ENCODE results near the gene EMC8. TPM values are rescaled to one million over a fixed set of nuclear protein-coding genes. Genes with fewer than 3 reads are reported as not detected.

Gene EMC8
- polyA plus RNA-seq, 1 donor (not counting 4 experiments of a cell fraction or from before 2014, with no cell fraction given), result 38.5 TPM

- no peak overlapping the region for H3K27ac ChIP-seq (ENCODE audit: control insufficient read depth, insufficient read depth, low read length)
- no peak overlapping the region for H3K4me3 ChIP-seq (ENCODE audit: control insufficient read depth in 2 of 3, extremely low read depth in 1 of 3, insufficient read depth in 2 of 3, low read depth in 1 of 3, low read length in 3 of 3)
- H3K9ac ChIP-seq (ENCODE audit: control insufficient read depth, extremely low read depth, insufficient read depth, low read length), result no peak overlapping the region
- H3K4me2 ChIP-seq (ENCODE audit: control insufficient read depth, extremely low read depth, insufficient read depth, low read depth, low read length), result no peak overlapping the region
- dilution Hi-C loops (cut with MboI; ENCODE audit: extremely low pct_ligation_motif_present, low sequenced_read_pairs), result no loop called here
- peaks cover 25 to 30% of the 10 kb centered on the region in 2 experiments for H3K36me3 ChIP-seq (ENCODE audit: control insufficient read depth in 2 of 2, extremely low read depth in 1 of 2, insufficient read depth in 2 of 2, low read length in 2 of 2)
- H3K27me3 ChIP-seq (ENCODE audit: control insufficient read depth, extremely low read depth, insufficient read depth, low read length), result no peaks in the 10 kb centered on the region
- TF ChIP-seq EZH2 (IDR thresholded peaks at IDR 0.05; ENCODE audit: low read length) (no peak), CTCF (optimal IDR thresholded peaks at IDR 0.05 in 1 of 3, IDR thresholded peaks at IDR 0.05 in 1 of 3, conservative IDR thresholded peaks at IDR 0.05 in 1 of 3; ENCODE audit: extremely low read depth in 1 of 3, insufficient read depth in 2 of 3, low read length in 3 of 3) (no peak)
- peaks cover 12% of the 10 kb centered on the region for H3K4me1 ChIP-seq (ENCODE audit: control insufficient read depth, extremely low read depth, insufficient read depth, low read length)
- H2AFZ ChIP-seq (ENCODE audit: control insufficient read depth, low read length), result no peak overlapping the region
- H3K9me3 ChIP-seq (ENCODE audit: control insufficient read depth, low read depth, low read length), result no peaks in the 10 kb centered on the region
- peaks cover 100% of the 10 kb centered on the region for H3K79me2 ChIP-seq (ENCODE audit: control insufficient read depth, insufficient read depth, low read length)
- no peak for FAIRE-seq
- H3K9me1 ChIP-seq (ENCODE audit: control insufficient read depth, extremely low read depth, insufficient read depth, low read length), result no peaks in the 10 kb centered on the region
- H4K20me1 ChIP-seq (ENCODE audit: control insufficient read depth, extremely low read depth, insufficient read depth, low read length), result peaks cover 7% of the 10 kb centered on the region
- DNase-seq (ENCODE audit: low read depth, low spot score), result no peak
These were observed 2.7 kb downstream of the EMC8 start for GRCh38 chr16:85796599-85796998.

GRCh38 chr16:85796152-85796551, 3.2 kb downstream of the EMC8 start:
- Histone ChIP-seq H4K20me1 (ENCODE audit: control insufficient read depth, extremely low read depth, insufficient read depth, low read length) (peaks cover 7% of the 10 kb centered on the region), H3K36me3 (ENCODE audit: control insufficient read depth in 2 of 2, extremely low read depth in 1 of 2, insufficient read depth in 2 of 2, low read length in 2 of 2) (peaks cover 24 to 26% of the 10 kb centered on the region in 2 experiments), H3K4me3 (ENCODE audit: control insufficient read depth in 2 of 3, extremely low read depth in 1 of 3, insufficient read depth in 2 of 3, low read depth in 1 of 3, low read length in 3 of 3) (no peak overlapping the region), H3K9ac (ENCODE audit: control insufficient read depth, extremely low read depth, insufficient read depth, low read length) (no peak overlapping the region), H3K79me2 (ENCODE audit: control insufficient read depth, insufficient read depth, low read length) (peaks cover 100% of the 10 kb centered on the region), H3K4me2 (ENCODE audit: control insufficient read depth, extremely low read depth, insufficient read depth, low read depth, low read length) (no peak overlapping the region), H3K27me3 (ENCODE audit: control insufficient read depth, extremely low read depth, insufficient read depth, low read length) (no peaks in the 10 kb centered on the region), H3K9me1 (ENCODE audit: control insufficient read depth, extremely low read depth, insufficient read depth, low read length) (no peaks in the 10 kb centered on the region), H3K4me1 (ENCODE audit: control insufficient read depth, extremely low read depth, insufficient read depth, low read length) (peaks cover 12% of the 10 kb centered on the region), H2AFZ (ENCODE audit: control insufficient read depth, low read length) (no peak overlapping the region), H3K9me3 (ENCODE audit: control insufficient read depth, low read depth, low read length) (no peaks in the 10 kb centered on the region), H3K27ac (ENCODE audit: control insufficient read depth, insufficient read depth, low read length) (no peak overlapping the region)
- FAIRE-seq (no peak), DNase-seq (ENCODE audit: low read depth, low spot score) (no peak)
- TF ChIP-seq CTCF (optimal IDR thresholded peaks at IDR 0.05 in 1 of 3, IDR thresholded peaks at IDR 0.05 in 1 of 3, conservative IDR thresholded peaks at IDR 0.05 in 1 of 3; ENCODE audit: extremely low read depth in 1 of 3, insufficient read depth in 2 of 3, low read length in 3 of 3) (no peak), EZH2 (IDR thresholded peaks at IDR 0.05; ENCODE audit: low read length) (no peak)
- dilution Hi-C loops (cut with MboI; ENCODE audit: extremely low pct_ligation_motif_present, low sequenced_read_pairs), result no loop called here
